Measurements from ENCODE around the gene PLCH2. TPM values are rescaled to one million over a fixed set of nuclear protein-coding genes. Genes with fewer than 3 reads are reported as not detected.

The PLCH2 gene
- total and polyA plus RNA-seq, 4 donors, result 3.3 to 19.0 (median 12.1) TPM

- Histone ChIP-seq H3K36me3 (ENCODE audit: control insufficient read depth, insufficient read depth, low read length) (peaks cover 57% of the 10 kb centered on the region), H3K4me1 (ENCODE audit: control insufficient read depth, insufficient read depth, low read length) (peaks cover 31% of the 10 kb centered on the region), H3K9me3 (ENCODE audit: control insufficient read depth, insufficient read depth, low read length) (no peaks in the 10 kb centered on the region), H3K4me3 (ENCODE audit: low read depth, low read length) (no peak overlapping the region), H3K27ac (ENCODE audit: low read depth, low read length) (no peak overlapping the region), H3K27me3 (ENCODE audit: control insufficient read depth, insufficient read depth, low read length) (no peaks in the 10 kb centered on the region)
- no peak for DNase-seq (ENCODE audit: low read depth in 4 of 6, low spot score in 6 of 6)
- 84% methylated on average over 7 of the region's 7 CpGs for WGBS (ENCODE audit: insufficient coverage)
Observed at GRCh38 chr1:2522230-2522629, 46.1 kb downstream of the PLCH2 start.

GRCh38 chr1:2523191-2523890 lies 47.3 kb downstream of the PLCH2 start:
- H3K36me3 ChIP-seq (ENCODE audit: control insufficient read depth, insufficient read depth, low read length), result peaks cover 52% of the 10 kb centered on the region
- WGBS (ENCODE audit: insufficient coverage), result 70% methylated on average over 22 of the region's 32 CpGs
- no peaks in the 10 kb centered on the region for H3K9me3 ChIP-seq (ENCODE audit: control insufficient read depth, insufficient read depth, low read length)
- H3K27me3 ChIP-seq (ENCODE audit: control insufficient read depth, insufficient read depth, low read length), result no peaks in the 10 kb centered on the region
- H3K4me1 ChIP-seq (ENCODE audit: control insufficient read depth, insufficient read depth, low read length), result peaks cover 42% of the 10 kb centered on the region
- DNase-seq (ENCODE audit: low read depth in 4 of 6, low spot score in 6 of 6), result no peak
- no peak overlapping the region for H3K27ac ChIP-seq (ENCODE audit: low read depth, low read length)
- H3K4me3 ChIP-seq (ENCODE audit: low read depth, low read length), result no peak overlapping the region

- WGBS (ENCODE audit: insufficient coverage), result 83% methylated on average over 7 of the region's 10 CpGs
- Histone ChIP-seq H3K27ac (ENCODE audit: low read depth, low read length) (no peak overlapping the region), H3K9me3 (ENCODE audit: control insufficient read depth, insufficient read depth, low read length) (no peaks in the 10 kb centered on the region), H3K4me1 (ENCODE audit: control insufficient read depth, insufficient read depth, low read length) (peaks cover 49% of the 10 kb centered on the region), H3K27me3 (ENCODE audit: control insufficient read depth, insufficient read depth, low read length) (no peaks in the 10 kb centered on the region), H3K36me3 (ENCODE audit: control insufficient read depth, insufficient read depth, low read length) (peaks cover 50% of the 10 kb centered on the region), H3K4me3 (ENCODE audit: low read depth, low read length) (no peak overlapping the region)
- DNase-seq (ENCODE audit: low read depth in 4 of 6, low spot score in 6 of 6), result no peak
Observed at GRCh38 chr1:2523891-2524609, 48.0 kb downstream of the PLCH2 start.

GRCh38 chr1:2525572-2525919 lies 49.5 kb downstream of the PLCH2 start:
- H3K27ac ChIP-seq (ENCODE audit: low read depth, low read length), result no peak overlapping the region
- peaks cover 36% of the 10 kb centered on the region for H3K36me3 ChIP-seq (ENCODE audit: control insufficient read depth, insufficient read depth, low read length)
- peak overlapping the region; percentile 69 for H3K4me3 ChIP-seq (ENCODE audit: low read depth, low read length)
- WGBS (ENCODE audit: insufficient coverage), result 5% methylated on average over 20 of the region's 20 CpGs
- H3K9me3 ChIP-seq (ENCODE audit: control insufficient read depth, insufficient read depth, low read length), result no peaks in the 10 kb centered on the region
- DNase-seq (ENCODE audit: low read depth in 4 of 6, low spot score in 6 of 6), result no peak
- H3K4me1 ChIP-seq (ENCODE audit: control insufficient read depth, insufficient read depth, low read length), result peaks cover 58% of the 10 kb centered on the region
- peaks cover 3% of the 10 kb centered on the region for H3K27me3 ChIP-seq (ENCODE audit: control insufficient read depth, insufficient read depth, low read length)

GRCh38 chr1:2525920-2526823 lies 50.1 kb downstream of the PLCH2 start, which contains the start of gene PANK4:
Gene PANK4 (minus strand): TSS chr1:2526596. CDS start chr1:2526587, 9 bp downstream.
- peak within 1 kb of the TSS; percentile 69 for H3K4me3 ChIP-seq (ENCODE audit: low read depth, low read length)
- DNase-seq (ENCODE audit: low read depth in 4 of 6, low spot score in 6 of 6), result peak in 3 of 6 donors; percentile 92 to 98 (median 98)
- H3K36me3 ChIP-seq (ENCODE audit: control insufficient read depth, insufficient read depth, low read length), result peaks cover 30% of the 10 kb centered on the region
- H3K4me1 ChIP-seq (ENCODE audit: control insufficient read depth, insufficient read depth, low read length), result peaks cover 65% of the 10 kb centered on the region
- H3K9me3 ChIP-seq (ENCODE audit: control insufficient read depth, insufficient read depth, low read length), result no peaks in the 10 kb centered on the region
- under 1% methylated on average over 101 of the region's 107 CpGs for WGBS (ENCODE audit: insufficient coverage)
- H3K27ac ChIP-seq (ENCODE audit: low read depth, low read length), result peak within 1 kb of the TSS; percentile 79
- H3K27me3 ChIP-seq (ENCODE audit: control insufficient read depth, insufficient read depth, low read length), result peaks cover 7% of the 10 kb centered on the region

GRCh38 chr1:2526824-2527555 lies 50.9 kb downstream of the PLCH2 start:
- Histone ChIP-seq H3K4me1 (ENCODE audit: control insufficient read depth, insufficient read depth, low read length) (peaks cover 73% of the 10 kb centered on the region), H3K27ac (ENCODE audit: low read depth, low read length) (peak overlapping the region; percentile 79), H3K4me3 (ENCODE audit: low read depth, low read length) (no peak overlapping the region), H3K36me3 (ENCODE audit: control insufficient read depth, insufficient read depth, low read length) (peaks cover 24% of the 10 kb centered on the region), H3K27me3 (ENCODE audit: control insufficient read depth, insufficient read depth, low read length) (peaks cover 14% of the 10 kb centered on the region), H3K9me3 (ENCODE audit: control insufficient read depth, insufficient read depth, low read length) (no peaks in the 10 kb centered on the region)
- DNase-seq (ENCODE audit: low read depth in 4 of 6, low spot score in 6 of 6), result peak in 2 of 6 donors; percentile 78 to 80
- 13% methylated on average over 20 of the region's 20 CpGs for WGBS (ENCODE audit: insufficient coverage)

GRCh38 chr1:2527556-2527860 lies 51.4 kb downstream of the PLCH2 start:
- no peak for DNase-seq (ENCODE audit: low read depth in 4 of 6, low spot score in 6 of 6)
- Histone ChIP-seq H3K4me1 (ENCODE audit: control insufficient read depth, insufficient read depth, low read length) (peaks cover 78% of the 10 kb centered on the region), H3K36me3 (ENCODE audit: control insufficient read depth, insufficient read depth, low read length) (peaks cover 24% of the 10 kb centered on the region), H3K9me3 (ENCODE audit: control insufficient read depth, insufficient read depth, low read length) (no peaks in the 10 kb centered on the region), H3K4me3 (ENCODE audit: low read depth, low read length) (no peak overlapping the region), H3K27ac (ENCODE audit: low read depth, low read length) (peak overlapping the region; percentile 79), H3K27me3 (ENCODE audit: control insufficient read depth, insufficient read depth, low read length) (peaks cover 14% of the 10 kb centered on the region)
- WGBS (ENCODE audit: insufficient coverage), result 55% methylated on average over 4 of the region's 4 CpGs

- H3K9me3 ChIP-seq (ENCODE audit: control insufficient read depth, insufficient read depth, low read length), result no peaks in the 10 kb centered on the region
- H3K36me3 ChIP-seq (ENCODE audit: control insufficient read depth, insufficient read depth, low read length), result peaks cover 23% of the 10 kb centered on the region
- H3K27ac ChIP-seq (ENCODE audit: low read depth, low read length), result peak overlapping the region; percentile 79
- peaks cover 83% of the 10 kb centered on the region for H3K4me1 ChIP-seq (ENCODE audit: control insufficient read depth, insufficient read depth, low read length)
- H3K27me3 ChIP-seq (ENCODE audit: control insufficient read depth, insufficient read depth, low read length), result peaks cover 14% of the 10 kb centered on the region
- H3K4me3 ChIP-seq (ENCODE audit: low read depth, low read length), result peak overlapping the region; percentile 37
- DNase-seq (ENCODE audit: low read depth in 4 of 6, low spot score in 6 of 6), result peak in 2 of 6 donors; percentile 54 to 74
- WGBS (ENCODE audit: insufficient coverage), result 26% methylated on average over 12 of the region's 12 CpGs
Observed at GRCh38 chr1:2528016-2528415, 51.9 kb downstream of the PLCH2 start.

GRCh38 chr1:2528611-2528965 lies 52.5 kb downstream of the PLCH2 start:
- DNase-seq (ENCODE audit: low read depth in 4 of 6, low spot score in 6 of 6), result peak in 1 of 6 donors; percentile 35

More at GRCh38 chr1:2528611-2528965, 52.5 kb downstream of the PLCH2 start:
- H3K9me3 ChIP-seq (ENCODE audit: control insufficient read depth, insufficient read depth, low read length), result no peaks in the 10 kb centered on the region
- 18% methylated on average over 10 of the region's 10 CpGs for WGBS (ENCODE audit: insufficient coverage)
- H3K27ac ChIP-seq (ENCODE audit: low read depth, low read length), result peak overlapping the region; percentile 52
- H3K4me3 ChIP-seq (ENCODE audit: low read depth, low read length), result peak overlapping the region; percentile 37
- peaks cover 86% of the 10 kb centered on the region for H3K4me1 ChIP-seq (ENCODE audit: control insufficient read depth, insufficient read depth, low read length)
- peaks cover 19% of the 10 kb centered on the region for H3K36me3 ChIP-seq (ENCODE audit: control insufficient read depth, insufficient read depth, low read length)
- peaks cover 14% of the 10 kb centered on the region for H3K27me3 ChIP-seq (ENCODE audit: control insufficient read depth, insufficient read depth, low read length)
